Hematopoietic multipotent progenitor cell (in vitro differentiated cells): ENCODE results near the gene ULBP1. TPM values are rescaled to one million over a fixed set of nuclear protein-coding genes. Genes with fewer than 3 reads are reported as not detected.
"Not testable (repeated sequence)": the region's sequence is repeated elsewhere in the genome, so short reads cannot be mapped to it uniquely, and the experiment has no call there.

Experiments
- DNase-seq, 3 donors: peaks; one replicate each; pipeline ENCODE4 v3.0.0-alpha.2; 2011 to 2015; ENCODE audit warnings: low read depth in 2 of 3, low spot score in 2 of 3
- total RNA-seq: library from RNA; depleted of rRNA; stranded (reverse); fragments of >200 nt; gene quantifications from one replicate; pipeline ENCODE4 v1.2.3, GENCODE V29; 2012

ULBP1 gene
- total RNA-seq, 1 donor = under 0.01 TPM

GRCh38 chr6:149968909-149969308 lies 5.2 kb downstream of the ULBP1 start:
- not testable (repeated sequence) for DNase-seq

- no peak for DNase-seq
Measured at GRCh38 chr6:149969635-149970034, 5.9 kb downstream of the ULBP1 start.

GRCh38 chr6:149974394-149974793 lies 10.7 kb downstream of the ULBP1 start:
- not testable (repeated sequence) for DNase-seq

GRCh38 chr6:149974825-149975224 lies 11.1 kb downstream of the ULBP1 start:
- peak in 1 of 3 donors; percentile 68 for DNase-seq

- DNase-seq = no peak
Measured at GRCh38 chr6:149975400-149975799, 11.7 kb downstream of the ULBP1 start.

GRCh38 chr6:149977221-149977620 lies 13.5 kb downstream of the ULBP1 start:
- no peak for DNase-seq

- no peak for DNase-seq
Measured at GRCh38 chr6:149978610-149979009, 14.9 kb downstream of the ULBP1 start.

GRCh38 chr6:149979293-149979692 lies 15.6 kb downstream of the ULBP1 start:
- DNase-seq = no peak

GRCh38 chr6:149983145-149983544 lies 19.4 kb downstream of the ULBP1 start:
- no peak for DNase-seq

GRCh38 chr6:149984773-149985172 lies 21.0 kb downstream of the ULBP1 start:
- DNase-seq = no peak

GRCh38 chr6:149985481-149985937 lies 21.8 kb downstream of the ULBP1 start:
- DNase-seq = no peak

GRCh38 chr6:149987602-149988107 lies 23.9 kb downstream of the ULBP1 start:
- DNase-seq = no peak

- no peak for DNase-seq
Measured at GRCh38 chr6:149988550-149989346, 25.0 kb downstream of the ULBP1 start.

GRCh38 chr6:149990212-149990660 lies 26.5 kb downstream of the ULBP1 start:
- no peak for DNase-seq

- DNase-seq = peak in 1 of 3 donors; percentile 22
Measured at GRCh38 chr6:149990661-149991471, 27.1 kb downstream of the ULBP1 start.

- not testable (repeated sequence) for DNase-seq
Measured at GRCh38 chr6:149991472-149991795, 27.7 kb downstream of the ULBP1 start.

GRCh38 chr6:149991838-149992237 lies 28.1 kb downstream of the ULBP1 start:
- no peak for DNase-seq

- DNase-seq = no peak
Measured at GRCh38 chr6:149995235-149995750, 31.6 kb downstream of the ULBP1 start.

- DNase-seq = no peak
Measured at GRCh38 chr6:149995971-149996370, 32.2 kb downstream of the ULBP1 start.

GRCh38 chr6:149999636-150000035 lies 35.9 kb downstream of the ULBP1 start:
- no peak for DNase-seq

GRCh38 chr6:150001295-150002008 lies 37.7 kb downstream of the ULBP1 start:
- no peak for DNase-seq
